ENCODE results near the gene SMAD6.

Gene SMAD6

DNA sequence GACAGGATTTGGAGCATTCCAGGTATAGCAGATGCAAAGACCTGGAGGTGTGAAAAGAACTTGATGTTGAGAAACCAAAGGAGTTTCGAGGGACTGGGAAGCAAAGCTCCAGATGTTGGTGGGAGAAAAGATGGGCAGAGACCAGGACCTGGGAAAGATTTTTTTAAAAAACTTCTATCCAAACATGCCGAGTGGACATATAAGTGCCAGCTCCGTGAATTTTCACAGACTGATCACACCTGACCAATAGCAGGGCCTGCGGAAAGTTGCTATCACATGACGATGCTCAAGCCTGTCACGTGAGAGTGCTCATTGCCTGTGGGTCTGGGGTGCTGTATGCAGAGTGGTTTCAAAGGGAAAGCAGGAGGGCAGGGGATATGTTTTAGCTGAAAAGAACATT, 19.9 kb downstream of the SMAD6 start:
- no peak for DNase-seq

DNA sequence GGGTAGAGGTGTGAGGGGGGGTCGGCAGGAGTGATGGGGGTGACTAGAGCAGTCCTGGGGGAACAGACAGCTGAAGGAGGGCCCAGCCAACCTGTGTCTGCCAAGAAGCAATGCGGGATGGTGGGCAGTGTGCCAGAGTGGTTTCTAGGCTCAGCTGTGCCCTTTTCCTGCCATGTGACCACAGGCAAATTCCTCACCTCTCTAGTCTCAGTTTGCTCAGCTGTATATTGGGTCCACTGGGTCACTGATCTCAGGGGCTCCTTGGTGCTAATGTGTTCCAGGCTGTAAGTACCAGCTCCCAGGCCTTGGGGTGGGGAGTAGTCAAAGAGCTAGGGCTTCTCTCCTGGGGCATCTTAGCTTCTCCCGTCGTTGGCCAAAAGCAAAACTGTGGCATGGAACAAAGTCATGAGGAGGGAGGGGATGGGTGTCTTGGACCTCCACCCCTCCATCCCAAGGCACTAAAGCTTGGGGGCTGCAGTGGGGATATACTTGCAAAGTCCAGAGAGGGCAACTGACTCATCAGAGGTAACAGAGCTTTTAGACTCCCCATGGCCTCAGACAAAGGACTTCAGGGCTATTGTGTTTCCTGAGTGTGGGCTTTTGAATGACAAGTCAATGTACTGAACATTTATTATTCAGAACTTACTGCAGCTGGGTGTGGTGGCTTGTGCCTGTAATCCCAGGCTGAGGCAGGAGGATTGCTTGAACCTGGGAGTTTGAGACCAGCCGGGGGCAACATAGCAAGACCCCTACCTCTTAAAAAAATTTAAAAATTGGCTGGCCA, 20.9 kb downstream of the SMAD6 start:
- DNase-seq: no peak

DNA sequence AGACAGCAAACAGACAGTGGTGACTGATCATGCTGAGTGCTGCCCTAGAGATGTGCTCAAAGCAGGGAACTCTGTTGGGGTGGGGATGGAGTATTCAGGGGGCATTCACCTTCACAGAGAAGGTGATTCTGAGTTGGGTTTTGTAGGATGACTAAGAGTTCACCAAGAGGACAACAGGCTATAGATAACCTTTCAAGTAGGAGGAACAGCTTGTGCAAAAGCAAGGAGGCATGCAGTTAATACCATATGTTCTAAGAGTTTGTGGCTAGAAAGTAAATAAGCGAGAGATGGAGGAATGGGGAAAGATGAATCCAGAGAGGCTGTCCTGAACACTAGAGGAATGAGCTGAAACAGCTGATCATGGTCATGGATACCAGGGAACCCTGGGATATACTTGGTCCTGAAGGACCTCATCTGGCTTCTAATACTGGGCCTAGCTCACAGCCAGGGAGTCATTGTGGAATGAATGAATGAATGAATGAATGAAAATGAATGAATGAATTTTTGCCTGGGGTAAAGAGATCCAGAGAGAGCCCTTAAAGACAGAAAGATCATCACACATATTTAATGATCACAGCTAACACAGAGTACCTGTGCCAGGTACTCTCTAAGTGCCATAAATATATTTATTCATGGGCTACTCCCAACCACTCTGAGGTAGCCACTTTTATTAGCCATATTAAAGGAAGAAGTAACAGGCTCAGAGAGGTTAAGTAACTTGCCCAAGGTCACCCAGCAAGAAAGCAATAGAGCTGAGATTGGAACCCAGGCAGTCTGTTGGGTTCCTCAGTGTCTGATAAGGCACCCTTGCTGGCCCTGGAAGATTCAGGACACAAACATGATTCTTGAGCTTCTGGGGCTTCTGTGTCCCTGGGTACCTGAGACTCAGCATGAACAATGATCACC, 22.0 kb downstream of the SMAD6 start:
- DNase-seq: no peak

DNA sequence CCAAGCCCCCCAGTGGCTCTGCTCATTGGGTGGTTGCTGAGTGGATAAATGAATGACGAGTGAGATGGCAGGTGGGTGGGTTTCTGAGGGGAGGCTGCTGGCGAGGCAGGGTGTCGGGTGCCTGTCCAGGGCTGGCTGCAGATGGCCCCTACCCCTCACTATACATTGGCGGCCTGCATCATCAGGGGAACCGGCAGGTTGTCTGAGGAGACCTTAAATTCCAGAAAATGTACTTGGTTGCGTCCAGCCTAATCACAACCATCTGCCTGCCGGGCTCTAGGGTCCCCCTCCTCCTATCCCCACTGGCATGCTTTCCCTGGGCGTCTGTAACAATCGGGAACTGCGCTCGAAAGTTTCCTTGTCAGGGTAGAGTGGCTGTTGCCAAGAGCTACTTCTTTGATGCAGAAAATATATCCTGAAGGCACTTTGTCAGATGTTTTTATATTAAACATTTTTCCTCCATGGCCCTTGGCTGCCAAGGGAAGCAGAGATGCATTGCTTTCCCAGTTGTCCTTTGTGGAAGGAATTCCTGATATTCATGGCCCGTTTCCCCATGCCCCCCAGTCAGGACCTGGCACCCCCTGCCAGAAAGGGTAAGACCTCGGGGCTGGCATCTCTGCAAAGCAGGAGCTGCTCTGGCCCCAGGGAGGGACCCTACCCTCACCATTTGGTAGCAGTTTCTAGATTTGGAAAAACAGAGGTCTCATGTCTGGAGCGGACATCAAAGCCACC, 22.9 kb downstream of the SMAD6 start:
- no peak for DNase-seq

DNA sequence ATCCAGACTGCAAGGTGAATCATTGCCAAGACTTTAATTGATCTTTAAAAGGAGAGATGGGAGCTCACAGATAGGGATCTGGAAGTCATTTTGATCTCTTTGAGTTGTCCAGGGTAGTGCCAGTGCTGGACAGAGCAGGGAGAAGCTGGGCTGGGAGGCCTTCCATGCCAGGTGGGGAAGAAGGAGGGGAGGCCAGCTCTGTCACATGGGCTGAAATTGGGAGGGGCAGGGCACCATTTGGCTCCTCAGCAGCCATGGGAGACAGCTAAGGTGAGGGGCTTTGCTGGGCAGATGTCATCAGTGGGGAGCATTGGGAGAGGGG, 23.4 kb downstream of the SMAD6 start:
- no peak for DNase-seq

DNA sequence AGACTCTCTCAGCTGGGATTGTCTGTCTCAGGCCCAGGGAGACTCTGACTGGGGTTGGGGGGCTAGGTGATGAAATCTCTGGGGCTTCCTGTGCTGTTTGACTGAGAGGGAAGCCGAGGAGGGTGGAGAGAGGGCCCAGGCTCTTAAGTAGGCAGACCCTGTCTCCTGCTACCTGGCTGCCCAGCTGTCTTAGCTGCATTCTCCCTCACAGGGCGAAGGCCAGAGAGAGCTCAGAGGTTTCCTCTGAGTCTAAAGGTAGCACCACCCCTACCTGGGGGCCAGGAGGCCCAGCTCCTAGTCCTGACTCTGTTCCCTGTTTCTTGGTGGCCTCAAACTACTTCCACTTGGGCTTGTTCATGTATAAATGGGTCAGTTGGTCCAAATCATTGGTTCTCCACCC, 24.4 kb downstream of the SMAD6 start:
- no peak for DNase-seq

DNA sequence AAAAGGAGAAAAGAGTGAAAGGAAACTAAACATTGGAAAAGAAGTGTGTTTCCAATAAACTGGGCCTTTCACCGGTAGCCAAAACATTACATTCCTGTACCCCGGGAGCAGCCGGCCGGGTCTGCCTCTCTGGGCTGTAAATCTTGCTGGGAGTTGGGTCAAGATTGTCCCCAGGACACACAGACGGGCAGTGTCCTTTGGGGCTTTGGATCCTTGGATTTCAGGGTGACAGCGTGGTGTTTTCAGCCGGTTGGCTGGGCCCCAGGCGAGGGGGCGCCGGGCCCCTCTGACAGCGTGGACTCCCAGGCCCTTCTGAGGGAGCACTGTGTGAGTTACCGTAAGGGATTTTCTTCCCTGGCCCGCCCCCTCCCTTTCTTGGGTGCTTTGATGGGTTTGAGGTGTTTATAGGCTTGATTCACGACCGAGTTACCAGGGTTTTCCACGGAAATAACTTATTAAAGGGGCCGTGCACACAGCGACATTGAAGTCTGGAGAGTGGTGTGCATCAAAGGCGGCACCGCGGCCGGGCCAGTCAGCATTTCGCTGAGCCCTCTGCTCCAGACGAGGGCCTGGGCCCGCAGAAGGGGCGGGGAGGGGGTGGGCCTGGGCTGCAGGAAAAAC, 27.4 kb downstream of the SMAD6 start:
- no peak for DNase-seq

DNA sequence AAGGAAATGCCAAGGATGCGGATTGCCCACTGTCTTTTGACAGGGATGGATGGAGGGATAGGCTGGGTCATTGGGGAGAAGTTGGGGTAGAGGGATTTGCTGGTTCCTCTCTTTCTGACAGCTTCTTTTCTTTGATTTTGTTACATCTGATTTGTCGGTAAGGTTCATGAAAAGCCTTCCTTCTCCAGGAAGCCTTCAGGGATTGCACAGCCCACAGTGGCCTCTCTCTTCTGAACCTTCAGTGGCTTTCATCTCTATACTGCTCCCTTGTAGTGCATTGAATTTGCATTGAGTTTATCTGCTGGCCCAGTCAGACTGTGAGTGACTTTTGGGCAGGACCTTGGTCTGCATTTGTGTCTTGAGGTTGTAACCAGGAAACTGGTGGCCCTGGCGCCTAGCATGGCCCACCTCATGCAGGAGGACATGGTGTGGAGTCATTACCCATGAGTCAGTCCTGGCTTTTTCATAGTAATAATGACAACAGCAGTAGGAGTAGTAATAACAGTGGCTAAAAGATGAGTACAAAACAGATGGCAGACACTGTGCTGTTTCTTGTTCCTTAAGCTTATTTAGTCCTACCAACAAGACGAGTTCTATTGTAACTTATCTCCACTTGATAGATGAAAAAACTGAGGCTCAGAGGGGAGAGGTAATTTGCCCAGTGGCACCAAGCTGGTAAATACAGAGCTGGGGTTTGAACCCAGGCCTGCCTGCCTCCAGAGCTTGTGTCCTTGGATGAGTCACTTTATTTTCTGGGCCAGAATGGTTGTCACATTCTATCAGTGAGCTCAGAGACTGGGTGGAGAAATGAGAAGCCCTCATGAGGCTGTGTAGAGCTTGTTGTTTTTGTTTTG, 28.4 kb downstream of the SMAD6 start:
- peak; percentile 49 to 52 for DNase-seq

DNA sequence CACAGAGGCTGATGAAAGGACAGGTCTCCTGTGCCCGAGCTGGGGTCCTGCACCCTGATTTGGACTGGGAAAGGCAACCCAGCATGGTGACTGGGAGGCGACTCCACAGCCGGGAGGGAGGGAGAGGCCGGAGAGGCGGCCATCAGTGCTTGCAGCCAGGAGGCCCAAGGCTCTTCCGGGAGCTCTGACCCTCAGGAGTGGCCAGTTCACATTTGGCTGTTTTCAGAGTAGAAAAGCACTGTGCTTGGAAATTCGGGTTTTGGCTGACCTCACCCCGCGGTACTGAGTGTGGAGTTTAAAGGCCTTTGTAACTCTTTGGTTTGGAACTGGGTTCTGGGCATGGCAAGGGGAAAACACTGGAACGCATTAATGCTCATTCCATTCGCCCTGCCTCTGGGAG, 31.9 kb downstream of the SMAD6 start:
- no peak for DNase-seq

DNA sequence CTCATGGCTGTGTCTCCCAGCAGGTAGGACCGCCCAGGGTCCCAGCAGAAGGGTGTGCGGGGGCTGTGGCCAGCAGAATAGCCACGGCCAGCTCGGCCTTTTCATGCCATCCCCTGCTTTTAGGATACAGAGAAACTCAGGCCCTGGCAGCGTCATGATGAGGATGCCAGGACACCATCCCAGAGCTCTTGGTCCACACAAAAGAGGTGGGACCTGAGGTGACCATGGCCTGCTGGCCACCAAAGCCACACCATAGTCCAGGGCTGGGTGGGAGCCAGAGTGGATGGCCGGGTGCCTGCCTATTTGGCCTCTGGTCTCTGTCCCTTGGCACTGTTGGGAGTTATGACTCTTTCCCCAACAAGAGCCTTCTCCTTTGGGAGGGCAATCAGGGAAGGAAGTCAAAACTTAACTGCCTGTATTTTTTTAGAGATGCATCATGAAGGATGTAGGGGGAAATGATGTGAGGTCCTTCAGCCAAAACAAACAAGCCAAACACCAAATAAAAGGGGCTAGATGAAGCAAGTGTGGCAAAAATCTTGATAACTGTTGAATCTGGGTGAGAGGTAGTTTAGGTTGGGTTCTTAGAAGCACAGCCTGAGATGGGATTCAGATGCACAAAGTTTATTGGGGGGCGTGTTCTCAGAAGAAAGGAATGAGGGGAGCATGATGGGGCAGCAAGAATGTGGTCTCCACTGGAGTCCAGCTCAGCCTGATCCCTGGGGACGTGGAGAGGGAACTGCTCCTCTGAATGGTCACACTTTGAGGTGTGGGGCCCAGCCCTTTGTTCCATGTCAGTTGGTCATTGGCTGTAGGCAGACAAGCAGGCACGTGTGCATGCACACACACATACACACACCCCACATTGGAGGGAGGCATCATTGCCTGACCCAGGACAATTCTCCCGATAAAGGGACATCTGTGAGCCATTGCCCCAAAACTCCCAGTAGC, 33.2 kb downstream of the SMAD6 start:
- no peak for DNase-seq

DNA sequence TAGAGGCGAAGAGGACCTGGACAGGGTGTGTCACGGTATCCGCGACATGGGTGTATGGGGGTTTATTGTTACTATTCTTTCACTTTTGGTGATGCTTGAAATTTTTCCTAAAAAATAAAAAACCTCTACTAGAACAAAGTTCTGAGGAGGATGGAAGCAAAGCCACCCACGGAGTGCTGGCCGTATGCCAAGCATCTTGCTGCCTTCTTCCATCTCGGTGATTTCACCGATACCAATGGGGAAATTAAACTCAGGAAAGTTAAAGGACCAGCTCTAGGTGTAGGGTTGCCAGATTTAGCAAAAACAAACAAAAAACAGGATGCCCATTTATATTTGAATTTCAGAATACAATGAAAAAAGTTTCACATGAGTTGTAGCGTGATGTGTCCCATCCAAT, 33.9 kb downstream of the SMAD6 start:
- no peak for DNase-seq

DNA sequence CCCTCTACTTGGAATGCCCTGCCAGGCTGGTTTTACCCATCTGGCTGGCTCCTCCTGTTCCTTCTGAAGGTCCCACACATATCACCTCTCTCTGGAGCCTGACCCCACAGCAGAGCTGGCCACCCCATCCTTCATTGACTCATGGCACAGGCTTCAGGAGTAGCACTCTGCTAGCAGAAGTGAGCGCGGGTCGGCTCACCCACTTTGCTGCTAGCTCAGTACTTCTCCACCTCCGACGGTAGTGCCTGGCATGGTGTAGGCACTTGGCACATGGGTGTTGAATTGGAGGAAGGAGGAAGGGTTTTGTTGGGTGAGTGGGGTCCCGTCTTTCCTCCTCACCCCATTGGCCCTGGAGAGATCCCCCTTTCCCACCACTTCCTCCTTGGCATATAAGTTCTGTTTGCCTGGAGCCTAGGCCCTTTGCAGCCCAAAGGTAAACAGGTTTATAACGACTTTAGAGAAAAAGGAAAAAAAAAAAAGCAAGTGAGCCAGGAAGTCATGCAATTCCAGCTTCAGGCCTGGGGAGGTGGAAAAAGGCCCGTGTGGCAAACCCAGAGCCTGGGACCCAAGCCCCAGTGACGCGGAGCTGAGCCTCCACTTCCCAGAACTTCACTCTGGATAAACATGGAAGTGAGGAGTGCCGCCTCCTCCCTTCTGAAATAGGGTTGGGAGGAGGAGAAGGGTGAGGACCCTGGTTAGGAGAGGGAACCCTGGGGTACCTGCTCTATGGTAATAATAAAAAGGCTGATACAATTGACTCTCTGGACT, 35.4 kb downstream of the SMAD6 start:
- no peak for DNase-seq

DNA sequence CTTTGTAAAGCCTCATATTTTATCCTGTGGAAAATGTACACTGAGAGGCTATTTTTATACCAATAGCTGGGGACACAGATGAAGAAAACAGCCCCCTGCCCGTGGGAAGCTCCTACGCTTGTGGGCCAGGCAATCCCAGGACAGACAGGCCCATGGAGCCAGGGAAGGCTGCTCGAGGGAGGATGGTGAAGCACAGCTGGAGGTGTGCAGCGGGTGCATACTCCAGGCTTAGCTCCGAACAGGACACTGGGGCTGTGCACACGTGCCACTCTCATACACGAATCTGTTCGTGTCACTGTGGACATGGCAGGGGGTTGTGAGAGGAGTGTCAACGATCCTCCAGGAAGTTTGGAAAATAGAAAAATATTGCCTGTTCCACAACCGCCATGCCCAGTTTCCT, 36.1 kb downstream of the SMAD6 start:
- DNase-seq: no peak

DNA sequence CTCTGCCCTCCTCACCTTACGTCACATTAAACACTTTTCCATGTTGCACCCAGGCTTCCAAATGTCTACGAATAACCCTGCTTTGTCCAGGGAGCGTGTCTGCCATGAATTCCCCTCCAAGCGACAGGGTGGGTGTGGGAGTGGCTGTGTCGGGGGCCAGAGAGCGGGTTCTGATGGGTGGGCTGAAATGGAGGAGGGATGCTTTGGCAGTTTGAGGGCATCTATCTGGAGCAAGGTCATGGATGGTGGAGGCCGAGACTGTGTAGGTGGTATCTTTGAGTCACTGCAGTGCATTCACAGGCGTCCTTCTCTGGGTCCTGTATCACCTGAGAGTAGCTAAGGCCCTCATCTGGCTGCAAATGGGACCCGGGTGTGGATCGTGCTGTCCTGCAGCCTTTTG, 36.6 kb downstream of the SMAD6 start:
- no peak for DNase-seq

DNA sequence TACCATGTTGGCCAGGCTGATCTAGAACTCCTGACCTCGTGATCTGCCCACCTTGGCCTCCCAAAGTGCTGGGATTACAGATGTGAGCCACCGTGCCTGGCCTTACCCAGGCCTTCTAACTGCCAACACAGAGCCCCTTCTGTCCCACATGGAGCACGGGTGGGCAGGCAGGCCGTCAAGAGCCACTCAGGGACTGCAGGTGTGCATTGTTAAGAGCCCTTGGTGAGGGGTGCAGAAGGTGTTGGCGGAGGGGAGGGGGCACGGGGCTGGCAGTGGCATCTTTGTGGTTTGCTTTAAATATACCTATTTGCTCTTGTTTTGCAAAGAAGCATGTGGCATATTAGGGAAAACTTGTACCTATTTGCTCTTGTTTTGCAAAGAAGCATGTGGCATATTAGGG, 37.3 kb downstream of the SMAD6 start:
- DNase-seq: no peak

DNA sequence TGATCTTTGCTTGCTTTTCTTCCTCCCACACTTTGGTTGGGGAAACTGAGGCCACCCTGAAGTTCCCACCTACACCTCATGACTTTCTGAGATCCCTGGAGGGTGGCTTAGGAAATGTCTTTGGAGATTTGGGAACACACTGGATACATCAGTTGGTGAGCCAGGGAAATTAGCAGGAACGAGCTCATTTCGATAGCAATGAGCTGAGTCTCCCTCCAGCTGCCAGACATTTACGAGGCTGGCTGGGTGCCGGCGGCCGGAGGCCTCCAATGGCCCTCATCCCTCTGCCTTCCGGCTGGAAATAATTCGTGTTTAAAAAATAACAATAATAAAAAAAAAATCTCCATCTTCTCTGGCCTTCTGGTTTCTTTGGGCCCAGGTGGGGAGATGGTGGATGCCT, 38.8 kb downstream of the SMAD6 start:
- DNase-seq: no peak

DNA sequence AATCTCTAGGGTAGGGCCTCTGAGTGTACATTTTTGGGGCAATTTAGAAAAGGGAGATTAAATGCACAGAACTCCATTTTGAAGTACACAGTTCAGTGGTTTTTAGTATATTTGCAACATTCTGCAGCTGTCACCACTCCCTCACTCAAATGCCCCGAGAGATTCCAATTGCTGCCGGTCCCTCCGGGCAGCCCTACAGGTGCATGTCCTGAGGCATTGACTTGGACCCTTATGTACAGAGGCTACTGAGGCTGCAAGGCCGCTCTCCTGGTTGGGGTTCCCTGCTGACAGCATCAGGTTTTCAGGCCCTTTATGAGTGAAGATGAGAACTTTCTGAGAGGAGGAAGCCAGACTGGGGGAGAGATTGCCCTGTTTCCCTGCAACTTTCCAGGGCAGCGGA, 39.6 kb downstream of the SMAD6 start:
- DNase-seq: no peak

DNA sequence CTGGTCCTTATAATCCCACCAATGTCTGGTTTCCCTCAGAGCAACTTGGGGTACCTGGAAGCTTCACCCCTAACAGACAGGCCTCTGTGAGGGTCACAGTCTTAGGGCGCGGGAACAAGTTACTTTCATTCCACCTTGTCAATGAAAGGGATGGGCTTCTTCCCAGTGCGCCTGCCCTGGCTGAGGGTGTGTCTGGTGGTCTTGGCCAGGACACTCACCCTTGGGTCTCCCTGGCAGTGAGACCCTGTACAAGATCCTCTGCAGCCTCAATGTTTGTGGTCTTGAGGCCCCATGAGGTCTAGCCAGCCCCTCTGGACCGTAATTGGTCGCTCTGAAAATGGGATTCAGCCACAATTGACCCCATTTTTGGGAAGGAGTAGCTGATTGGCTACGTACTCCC, 40.2 kb downstream of the SMAD6 start:
- DNase-seq: no peak

DNA sequence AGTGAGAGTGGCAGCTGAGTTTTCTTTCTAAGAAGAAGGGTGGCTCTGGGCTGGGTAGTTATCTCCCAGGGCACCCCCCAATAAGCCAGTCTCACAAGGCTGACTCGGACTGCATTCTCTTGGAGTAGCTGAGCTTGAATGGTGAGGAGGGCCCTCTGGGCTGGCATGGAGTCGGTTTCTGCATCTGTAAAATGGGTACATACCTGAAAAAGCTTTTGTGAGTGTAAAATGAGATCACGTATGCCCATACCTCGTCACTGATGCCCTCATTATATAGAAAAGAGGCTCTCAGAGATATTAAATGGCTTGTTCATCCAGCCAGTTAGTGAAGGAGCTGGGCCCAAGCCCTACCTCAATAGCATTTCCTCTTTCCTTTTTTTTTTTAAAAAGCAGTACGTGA, 41.2 kb downstream of the SMAD6 start:
- DNase-seq: no peak
